ENCODE results near the gene ADAM11.

ADAM11 gene

DNA sequence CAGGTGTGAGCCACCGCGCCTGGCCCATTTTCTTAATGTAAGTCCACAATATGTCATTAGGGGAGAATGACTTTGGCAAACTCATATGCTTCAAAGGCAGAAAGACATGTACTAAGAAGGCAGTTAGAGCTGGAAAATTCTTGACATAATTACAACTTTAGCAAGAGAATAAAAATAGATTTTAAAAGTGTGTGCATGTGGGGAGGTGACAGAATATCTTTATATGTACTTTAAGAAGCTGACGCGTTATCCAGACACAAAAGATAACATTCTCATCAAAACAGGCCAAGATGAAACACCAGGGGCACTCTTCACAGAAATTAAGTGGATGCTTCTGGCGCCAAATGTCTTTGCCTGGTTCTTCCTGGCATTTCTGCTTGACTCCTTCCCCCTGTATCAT lies 43.1 kb downstream of the ADAM11 start:
- Histone ChIP-seq H3K9me3 (ENCODE audit: insufficient read depth, low read length) (no peaks in the 10 kb centered on the region), H3K79me2 (ENCODE audit: insufficient read depth, low read length) (peaks cover under 1% of the 10 kb centered on the region; the same call in 1 of the 2 replicates), H2AFZ (ENCODE audit: low read depth, low read length, severe bottlenecking) (no peak overlapping the region), H3K27me3 (ENCODE audit: low read length) (no peaks in the 10 kb centered on the region), H3K9me2 (replicated peaks; ENCODE audit: insufficient read depth, low read length) (no peaks in the 10 kb centered on the region), H3K27ac (ENCODE audit: low read depth, low read length) (no peak overlapping the region), H3K36me3 (ENCODE audit: low read length) (peaks cover 17% of the 10 kb centered on the region), H3K9ac (ENCODE audit: low read length) (no peak overlapping the region), H3K4me2 (ENCODE audit: low read depth, low read length, poor library complexity, severe bottlenecking) (no peak overlapping the region), H4K20me1 (ENCODE audit: low read depth, low read length) (no peaks in the 10 kb centered on the region), H3K4me3 (ENCODE audit: insufficient read depth, low read length, poor library complexity, severe bottlenecking) (no peak overlapping the region), H3F3A (ENCODE audit: insufficient read depth) (no peaks in the 10 kb centered on the region)
- no peak for TF ChIP-seq EZH2phosphoT487 (conservative IDR thresholded peaks at IDR 0.05; ENCODE audit: low read length)
- TF ChIP-seq, protein P1, sequence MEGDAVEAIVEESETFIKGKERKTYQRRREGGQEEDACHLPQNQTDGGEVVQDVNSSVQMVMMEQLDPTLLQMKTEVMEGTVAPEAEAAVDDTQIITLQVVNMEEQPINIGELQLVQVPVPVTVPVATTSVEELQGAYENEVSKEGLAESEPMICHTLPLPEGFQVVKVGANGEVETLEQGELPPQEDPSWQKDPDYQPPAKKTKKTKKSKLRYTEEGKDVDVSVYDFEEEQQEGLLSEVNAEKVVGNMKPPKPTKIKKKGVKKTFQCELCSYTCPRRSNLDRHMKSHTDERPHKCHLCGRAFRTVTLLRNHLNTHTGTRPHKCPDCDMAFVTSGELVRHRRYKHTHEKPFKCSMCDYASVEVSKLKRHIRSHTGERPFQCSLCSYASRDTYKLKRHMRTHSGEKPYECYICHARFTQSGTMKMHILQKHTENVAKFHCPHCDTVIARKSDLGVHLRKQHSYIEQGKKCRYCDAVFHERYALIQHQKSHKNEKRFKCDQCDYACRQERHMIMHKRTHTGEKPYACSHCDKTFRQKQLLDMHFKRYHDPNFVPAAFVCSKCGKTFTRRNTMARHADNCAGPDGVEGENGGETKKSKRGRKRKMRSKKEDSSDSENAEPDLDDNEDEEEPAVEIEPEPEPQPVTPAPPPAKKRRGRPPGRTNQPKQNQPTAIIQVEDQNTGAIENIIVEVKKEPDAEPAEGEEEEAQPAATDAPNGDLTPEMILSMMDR (IDR thresholded peaks at IDR 0.05; ENCODE audit: insufficient read depth, low read length, poor library complexity, severe bottlenecking) = no peak

DNA sequence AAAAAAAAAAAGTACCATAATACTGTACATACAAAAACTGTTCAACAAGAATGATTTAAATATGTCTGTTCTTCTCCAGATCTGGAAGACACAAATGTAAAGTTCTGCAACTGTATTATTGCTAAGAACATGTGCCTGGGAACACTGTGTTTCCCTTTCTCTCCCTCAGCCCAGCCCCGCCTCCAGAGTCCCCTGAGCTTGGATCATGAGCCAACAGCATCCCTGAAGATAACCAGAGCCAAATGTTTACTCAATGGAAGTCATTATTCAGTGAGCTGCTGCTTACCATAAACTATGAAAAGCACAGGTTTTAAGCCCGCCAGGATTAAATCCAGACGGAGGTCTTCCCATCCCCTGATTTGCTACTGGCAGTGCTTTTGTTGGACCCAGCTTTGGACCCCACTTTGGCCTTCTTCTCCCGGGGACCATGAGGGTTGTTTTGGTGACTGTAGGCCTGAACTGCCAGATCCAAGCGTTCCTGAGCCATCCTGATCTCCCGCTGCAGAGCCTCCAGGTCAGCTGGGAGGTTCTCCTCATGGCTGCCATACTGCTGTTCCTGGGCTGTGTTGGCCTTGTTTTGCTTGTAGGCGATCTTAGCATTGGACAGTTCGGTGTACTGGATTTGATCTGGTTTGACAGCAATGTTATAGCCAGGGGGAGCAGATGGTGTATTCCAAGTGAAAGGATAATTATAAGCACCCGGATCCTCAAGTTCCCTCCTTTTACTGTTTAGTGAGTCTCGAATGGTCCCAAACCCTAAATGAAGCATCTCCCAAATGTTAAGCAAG lies 45.7 kb downstream of the ADAM11 start:
- no peaks in the 10 kb centered on the region for H3F3A ChIP-seq (ENCODE audit: insufficient read depth)
- peaks cover 19% of the 10 kb centered on the region for H3K79me2 ChIP-seq (ENCODE audit: insufficient read depth, low read length)

DNA sequence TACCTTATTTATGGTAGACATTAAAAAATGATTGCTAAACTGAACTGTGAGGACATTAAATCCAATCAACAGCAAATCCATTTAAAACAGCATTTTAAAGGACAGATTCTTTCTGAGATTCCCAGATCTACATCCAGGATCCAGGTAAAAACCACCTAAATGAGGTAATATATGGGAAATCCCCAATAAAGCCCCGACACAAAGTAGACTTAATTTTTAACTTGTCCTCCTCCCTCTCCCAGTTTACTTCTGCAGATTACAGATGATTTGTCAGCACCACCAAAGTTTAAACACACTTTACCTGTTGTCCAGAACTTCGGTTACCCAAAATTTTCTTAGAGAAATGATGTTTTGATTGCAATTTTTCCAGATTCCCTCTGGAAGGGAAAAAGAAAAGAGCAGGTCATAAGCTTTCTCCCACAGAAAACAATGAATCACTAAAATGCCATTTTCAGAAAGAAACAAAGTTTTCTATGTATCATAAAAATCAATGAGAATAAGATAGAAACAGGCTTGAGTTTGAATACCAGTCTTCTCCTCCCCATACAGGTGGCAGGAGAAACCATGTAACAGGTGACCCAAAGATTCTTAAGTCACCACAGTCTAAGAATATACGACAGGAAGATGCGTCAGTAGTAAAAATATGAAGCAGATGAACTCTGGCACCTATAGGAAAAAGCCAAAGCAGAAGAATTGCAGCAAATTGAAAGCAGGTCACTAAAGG lies 48.5 kb downstream of the ADAM11 start:
- H3K27ac ChIP-seq (ENCODE audit: low read depth, low read length) = no peak overlapping the region
- H2AFZ ChIP-seq (ENCODE audit: low read depth, low read length, severe bottlenecking) = no peak overlapping the region
- no peaks in the 10 kb centered on the region for H3K9me3 ChIP-seq (ENCODE audit: insufficient read depth, low read length)
- peaks cover 40% of the 10 kb centered on the region for H3K79me2 ChIP-seq (ENCODE audit: insufficient read depth, low read length)
- TF ChIP-seq, protein P1 (IDR thresholded peaks at IDR 0.05; ENCODE audit: insufficient read depth, low read length, poor library complexity, severe bottlenecking) = no peak
- no peak for TF ChIP-seq EZH2phosphoT487 (conservative IDR thresholded peaks at IDR 0.05; ENCODE audit: low read length)
- no peaks in the 10 kb centered on the region for H3K9me2 ChIP-seq (replicated peaks; ENCODE audit: insufficient read depth, low read length)
- 0 out of 2 replicates have a peak, but pooled peaks cover under 1% of the 10 kb centered on the region for H3F3A ChIP-seq (ENCODE audit: insufficient read depth)
- no peak overlapping the region for H3K4me3 ChIP-seq (ENCODE audit: insufficient read depth, low read length, poor library complexity, severe bottlenecking)
- H3K36me3 ChIP-seq (ENCODE audit: low read length) = peaks cover 15% of the 10 kb centered on the region
- H3K9ac ChIP-seq (ENCODE audit: low read length) = no peak overlapping the region
- no peak overlapping the region for H3K4me2 ChIP-seq (ENCODE audit: low read depth, low read length, poor library complexity, severe bottlenecking)
- no peaks in the 10 kb centered on the region; the same call in 1 of the 2 replicates for H4K20me1 ChIP-seq (ENCODE audit: low read depth, low read length)
- H3K27me3 ChIP-seq (ENCODE audit: low read length) = no peaks in the 10 kb centered on the region

More for the DNA sequence above, 45.7 kb downstream of the ADAM11 start:
- Histone ChIP-seq H2AFZ (ENCODE audit: low read depth, low read length, severe bottlenecking) (no peak overlapping the region), H3K27me3 (ENCODE audit: low read length) (no peaks in the 10 kb centered on the region), H3K9ac (ENCODE audit: low read length) (no peak overlapping the region), H3K27ac (ENCODE audit: low read depth, low read length) (no peak overlapping the region), H3K9me2 (replicated peaks; ENCODE audit: insufficient read depth, low read length) (no peaks in the 10 kb centered on the region), H3K4me2 (ENCODE audit: low read depth, low read length, poor library complexity, severe bottlenecking) (no peak overlapping the region), H3K4me3 (ENCODE audit: insufficient read depth, low read length, poor library complexity, severe bottlenecking) (no peak overlapping the region), H3K9me3 (ENCODE audit: insufficient read depth, low read length) (no peaks in the 10 kb centered on the region), H3K36me3 (ENCODE audit: low read length) (peaks cover 17% of the 10 kb centered on the region), H4K20me1 (ENCODE audit: low read depth, low read length) (no peaks in the 10 kb centered on the region; the same call in 1 of the 2 replicates)
- TF ChIP-seq, protein P1 (IDR thresholded peaks at IDR 0.05; ENCODE audit: insufficient read depth, low read length, poor library complexity, severe bottlenecking) = no peak
- TF ChIP-seq EZH2phosphoT487 (conservative IDR thresholded peaks at IDR 0.05; ENCODE audit: low read length) = no peak
